Fibroblast of the aortic adventitia (primary cell): ENCODE measurements around the gene APOA4. TPM values are rescaled to one million over a fixed set of nuclear protein-coding genes. Genes with fewer than 3 reads are reported as not detected.

ENCODE experiments used
- DNase-seq: peaks from one replicate; pipeline ENCODE4 v3.0.0-alpha.2; 2010; ENCODE audit warnings: low read depth
- H3K4me3 ChIP-seq: 2 replicates; pipeline ENCODE4 v1.5.1; 2011; ENCODE audit warnings: low read depth, mild to moderate bottlenecking, control low read depth, low read length, moderate library complexity
- CTCF ChIP-seq: IDR thresholded peaks from 2 replicates; pipeline ENCODE4 v1.5.1; 2011; ENCODE audit warnings: mild to moderate bottlenecking, low read length, control low read depth, inconsistent platforms; ENCODE audit not compliant: insufficient read depth
- total RNA-seq: library from RNA; depleted of rRNA; stranded (reverse); fragments of >200 nt; gene quantifications from 2 replicates; pipeline ENCODE4 v1.2.3, GENCODE V29; 2012; ENCODE audit warnings: low replicate concordance

APOA4 gene
- total RNA-seq, 1 donor: not detected

DNA sequence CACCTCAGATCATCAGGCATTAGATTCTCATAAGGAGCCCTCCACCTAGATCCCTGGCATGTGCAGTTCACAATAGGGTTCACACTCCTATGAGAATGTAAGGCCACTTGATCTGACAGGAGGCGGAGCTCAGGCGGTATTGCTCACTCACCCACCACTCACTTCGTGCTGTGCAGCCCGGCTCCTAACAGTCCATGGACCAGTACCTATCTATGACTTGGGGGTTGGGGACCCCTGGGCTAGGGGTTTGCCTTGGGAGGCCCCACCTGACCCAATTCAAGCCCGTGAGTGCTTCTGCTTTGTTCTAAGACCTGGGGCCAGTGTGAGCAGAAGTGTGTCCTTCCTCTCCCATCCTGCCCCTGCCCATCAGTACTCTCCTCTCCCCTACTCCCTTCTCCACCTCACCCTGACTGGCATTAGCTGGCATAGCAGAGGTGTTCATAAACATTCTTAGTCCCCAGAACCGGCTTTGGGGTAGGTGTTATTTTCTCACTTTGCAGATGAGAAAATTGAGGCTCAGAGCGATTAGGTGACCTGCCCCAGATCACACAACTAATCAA lies 8.8 kb upstream of the APOA4 start:
- TF ChIP-seq CTCF: no peak
- no peak overlapping the region for H3K4me3 ChIP-seq
- DNase-seq: no peak

DNA sequence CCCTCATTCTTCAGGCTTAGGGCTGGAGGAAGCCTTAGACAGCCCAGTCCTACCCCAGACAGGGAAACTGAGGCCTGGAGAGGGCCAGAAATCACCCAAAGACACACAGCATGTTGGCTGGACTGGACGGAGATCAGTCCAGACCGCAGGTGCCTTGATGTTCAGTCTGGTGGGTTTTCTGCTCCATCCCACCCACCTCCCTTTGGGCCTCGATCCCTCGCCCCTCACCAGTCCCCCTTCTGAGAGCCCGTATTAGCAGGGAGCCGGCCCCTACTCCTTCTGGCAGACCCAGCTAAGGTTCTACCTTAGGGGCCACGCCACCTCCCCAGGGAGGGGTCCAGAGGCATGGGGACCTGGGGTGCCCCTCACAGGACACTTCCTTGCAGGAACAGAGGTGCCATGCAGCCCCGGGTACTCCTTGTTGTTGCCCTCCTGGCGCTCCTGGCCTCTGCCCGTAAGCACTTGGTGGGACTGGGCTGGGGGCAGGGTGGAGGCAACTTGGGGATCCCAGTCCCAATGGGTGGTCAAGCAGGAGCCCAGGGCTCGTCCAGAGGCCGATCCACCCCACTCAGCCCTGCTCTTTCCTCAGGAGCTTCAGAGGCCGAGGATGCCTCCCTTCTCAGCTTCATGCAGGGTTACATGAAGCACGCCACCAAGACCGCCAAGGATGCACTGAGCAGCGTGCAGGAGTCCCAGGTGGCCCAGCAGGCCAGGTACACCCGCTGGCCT lies 7.2 kb upstream of the APOA4 start:
- TF ChIP-seq CTCF: no peak
- H3K4me3 ChIP-seq: no peak overlapping the region

DNA sequence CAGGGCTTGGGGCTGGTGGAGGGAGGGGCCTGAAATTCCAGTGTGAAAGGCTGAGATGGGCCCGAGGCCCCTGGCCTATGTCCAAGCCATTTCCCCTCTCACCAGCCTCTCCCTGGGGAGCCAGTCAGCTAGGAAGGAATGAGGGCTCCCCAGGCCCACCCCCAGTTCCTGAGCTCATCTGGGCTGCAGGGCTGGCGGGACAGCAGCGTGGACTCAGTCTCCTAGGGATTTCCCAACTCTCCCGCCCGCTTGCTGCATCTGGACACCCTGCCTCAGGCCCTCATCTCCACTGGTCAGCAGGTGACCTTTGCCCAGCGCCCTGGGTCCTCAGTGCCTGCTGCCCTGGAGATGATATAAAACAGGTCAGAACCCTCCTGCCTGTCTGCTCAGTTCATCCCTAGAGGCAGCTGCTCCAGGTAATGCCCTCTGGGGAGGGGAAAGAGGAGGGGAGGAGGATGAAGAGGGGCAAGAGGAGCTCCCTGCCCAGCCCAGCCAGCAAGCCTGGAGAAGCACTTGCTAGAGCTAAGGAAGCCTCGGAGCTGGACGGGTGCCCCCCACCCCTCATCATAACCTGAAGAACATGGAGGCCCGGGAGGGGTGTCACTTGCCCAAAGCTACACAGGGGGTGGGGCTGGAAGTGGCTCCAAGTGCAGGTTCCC lies 6.5 kb upstream of the APOA4 start, which contains the start of gene APOC3:
TSS of gene APOC3 (plus strand) at position 383 of the 659 bp plus-strand sequence. CDS start 676 bp downstream, outside the sequence.
- DNase-seq: peak; percentile 37
- TF ChIP-seq CTCF: no peak

More for the DNA sequence above, 7.2 kb upstream of the APOA4 start:
- no peak for DNase-seq

DNA sequence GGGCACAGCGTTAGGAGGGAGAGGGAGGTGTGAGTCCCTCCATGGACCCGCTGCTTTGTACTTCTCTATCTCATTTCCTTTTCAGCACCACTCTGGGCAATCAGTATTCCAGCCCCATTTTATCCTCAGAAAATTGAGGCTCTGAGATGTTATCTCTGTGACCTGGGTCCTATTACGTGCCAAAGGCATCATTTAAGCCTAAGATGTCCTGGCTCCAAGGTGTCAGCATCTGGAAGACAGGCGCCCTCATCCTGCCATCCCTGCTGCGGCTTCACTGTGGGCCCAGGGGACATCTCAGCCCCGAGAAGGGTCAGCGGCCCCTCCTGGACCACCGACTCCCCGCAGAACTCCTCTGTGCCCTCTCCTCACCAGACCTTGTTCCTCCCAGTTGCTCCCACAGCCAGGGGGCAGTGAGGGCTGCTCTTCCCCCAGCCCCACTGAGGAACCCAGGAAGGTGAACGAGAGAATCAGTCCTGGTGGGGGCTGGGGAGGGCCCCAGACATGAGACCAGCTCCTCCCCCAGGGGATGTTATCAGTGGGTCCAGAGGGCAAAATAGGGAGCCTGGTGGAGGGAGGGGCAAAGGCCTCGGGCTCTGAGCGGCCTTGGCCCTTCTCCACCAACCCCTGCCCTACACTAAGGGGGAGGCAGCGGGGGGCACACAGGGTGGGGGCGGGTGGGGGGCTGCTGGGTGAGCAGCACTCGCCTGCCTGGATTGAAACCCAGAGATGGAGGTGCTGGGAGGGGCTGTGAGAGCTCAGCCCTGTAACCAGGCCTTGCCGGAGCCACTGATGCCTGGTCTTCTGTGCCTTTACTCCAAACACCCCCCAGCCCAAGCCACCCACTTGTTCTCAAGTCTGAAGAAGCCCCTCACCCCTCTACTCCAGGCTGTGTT lies 5.8 kb upstream of the APOA4 start:
- H3K4me3 ChIP-seq: no peak overlapping the region
- no peak for TF ChIP-seq CTCF
- DNase-seq: no peak

More for the DNA sequence above, 6.5 kb upstream of the APOA4 start, which contains the start of gene APOC3:
- H3K4me3 ChIP-seq: no peak within 1 kb of the TSS

GRCh38 chr11:116827461-116827860 lies 4.4 kb upstream of the APOA4 start:
- H3K4me3 ChIP-seq: no peak overlapping the region
- no peak for DNase-seq
- TF ChIP-seq CTCF: no peak

GRCh38 chr11:116826751-116827431 lies 3.8 kb upstream of the APOA4 start:
- TF ChIP-seq CTCF: no peak
- no peak overlapping the region for H3K4me3 ChIP-seq
- DNase-seq: no peak
